Left lung (tissue), 10 donors: ENCODE data around the gene SIPA1L3. TPM values are rescaled to one million over a fixed set of nuclear protein-coding genes. Genes with fewer than 3 reads are reported as not detected.

ENCODE experiments used
- ATAC-seq: fragments of 200-7000 bp; cut with Tn5 transposase; one replicate; pipeline ENCODE4 v1.9.1; 2020; ENCODE audit warnings: moderate library complexity
- DNase-seq, 4 donors: peaks; one replicate each; pipeline ENCODE4 v3.0.0-alpha.2; 2013 to 2020
- H3K27ac ChIP-seq, 2 donors: fragments of 200-600 bp; sonication (generic) in 1 of 2; one replicate each; pipeline versions ENCODE4 v1.5.0 to v1.8.0; 2020 to 2021
- H3K27me3 ChIP-seq, 2 donors: fragments of 200-600 bp; sonication (generic) in 1 of 2; one replicate each; pipeline versions ENCODE4 v1.5.0 to v1.8.0; 2020 to 2021
- H3K36me3 ChIP-seq, 2 donors: fragments of 200-600 bp; sonication (generic) in 1 of 2; one replicate each; pipeline versions ENCODE4 v1.5.0 to v1.8.0; 2020 to 2021
- H3K4me1 ChIP-seq, 2 donors: fragments of 200-600 bp; one replicate each; pipeline ENCODE4 v1.8.0; 2021
- H3K4me3 ChIP-seq, 2 donors: fragments of 200-600 bp; sonication (generic) in 1 of 2; one replicate each; pipeline versions ENCODE4 v1.5.0 to v1.8.0; 2020 to 2021; ENCODE audit warnings: mild to moderate bottlenecking in 1 of 2
- H3K9me3 ChIP-seq, 2 donors: fragments of 200-600 bp; sonication (generic) in 1 of 2; one replicate each; pipeline versions ENCODE4 v1.5.0 to v1.8.0; 2020 to 2021
- CTCF ChIP-seq, 2 donors: fragments of 200-600 bp; sonication (generic) in 1 of 2; IDR thresholded peaks; one replicate each; pipeline versions ENCODE4 v1.5.0 to v1.8.0; 2021; ENCODE audit warnings: antibody characterized with exemption in 2 of 2
- intact Hi-C, 2 donors: fragments of 100-400 bp; cut with DNase I; formaldehyde crosslinking; loops; one replicate each; pipeline versions ENCODE4 v1.11.2 to v1.14.2; 2022
- polyA plus RNA-seq, 6 donors: library from polyadenylated mRNA; unstranded; fragments of 120-200 nt; gene quantifications; one replicate each; pipeline ENCODE4 v1.2.1, GENCODE V29; 2013; ENCODE audit not compliant: insufficient read length in 6 of 6
- total RNA-seq, 2 donors: library from RNA; stranded (reverse); fragmentation: NEBNext Ultra II Directional; extraction: Animal tissue kit (Norgen Biotek cat#: 25700); gene quantifications; one replicate each; pipeline ENCODE4 v1.2.1, GENCODE V29; 2021
- donor health status: DM: no; HTN: yes; CAD: no.
- donor health status: DM: no; HTN: no; CAD: no.

SIPA1L3 gene
- total and polyA plus RNA-seq, 8 donors: 22.7 to 59.0 (median 27.4) TPM

- intact Hi-C loops: no loop called here
- Histone ChIP-seq H3K27ac (no peak overlapping the region), H3K27me3 (no peaks in the 10 kb centered on the region), H3K36me3 (peaks cover 0 to 54% of the 10 kb centered on the region in 2 donors), H3K9me3 (peaks cover 0 to 3% of the 10 kb centered on the region in 2 donors), H3K4me1 (no peaks in the 10 kb centered on the region), H3K4me3 (no peak overlapping the region)
- no peak for TF ChIP-seq CTCF (IDR thresholded peaks at IDR 0.05)
- DNase-seq (no peak), ATAC-seq (no peak)
These were observed 213.5 kb downstream of the SIPA1L3 start for GRCh38 chr19:38120471-38121025.

DNA sequence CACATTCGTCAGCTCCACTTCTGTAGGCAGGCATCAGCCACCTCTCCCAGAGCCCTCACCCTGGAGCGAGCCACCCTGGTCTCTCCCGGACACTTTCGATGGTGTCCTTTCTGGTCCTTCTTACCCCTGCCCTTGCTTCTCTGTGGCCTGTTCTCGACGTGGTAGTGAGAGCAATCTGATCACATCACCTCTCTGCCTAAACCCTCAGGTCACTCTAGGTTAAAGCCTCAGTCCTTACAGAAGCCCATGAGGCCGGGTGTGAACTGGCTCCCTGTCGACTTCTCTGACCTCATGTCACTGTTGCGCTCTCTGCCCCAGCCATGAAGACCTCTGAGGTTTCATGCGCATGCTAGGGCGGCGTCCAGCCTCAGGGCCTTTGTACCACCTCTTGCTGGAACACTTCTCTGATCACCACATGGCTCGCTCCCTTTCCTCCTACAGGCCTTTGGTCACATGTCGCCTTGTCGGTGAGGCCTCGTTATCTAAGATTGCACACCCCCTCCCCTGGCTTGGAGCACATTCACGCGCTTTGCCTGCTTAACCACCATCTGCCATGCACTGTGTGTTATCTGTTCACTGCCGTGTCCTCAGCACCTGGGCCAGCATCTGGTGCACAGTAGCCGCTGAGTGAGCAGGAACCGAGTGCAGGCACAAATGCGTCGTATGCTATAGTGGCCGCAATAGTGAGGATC lies 215.5 kb downstream of the SIPA1L3 start:
- peaks cover 0 to 3% of the 10 kb centered on the region in 2 donors for H3K9me3 ChIP-seq
- intact Hi-C loops: no loop called here
- no peaks in the 10 kb centered on the region for H3K27me3 ChIP-seq
- no peaks in the 10 kb centered on the region for H3K4me1 ChIP-seq
- no peak for TF ChIP-seq CTCF (IDR thresholded peaks at IDR 0.05)
- H3K27ac ChIP-seq: no peak overlapping the region
- no peak overlapping the region for H3K4me3 ChIP-seq
- H3K36me3 ChIP-seq: peaks cover 0 to 59% of the 10 kb centered on the region in 2 donors
- DNase-seq: no peak
- no peak for ATAC-seq

DNA sequence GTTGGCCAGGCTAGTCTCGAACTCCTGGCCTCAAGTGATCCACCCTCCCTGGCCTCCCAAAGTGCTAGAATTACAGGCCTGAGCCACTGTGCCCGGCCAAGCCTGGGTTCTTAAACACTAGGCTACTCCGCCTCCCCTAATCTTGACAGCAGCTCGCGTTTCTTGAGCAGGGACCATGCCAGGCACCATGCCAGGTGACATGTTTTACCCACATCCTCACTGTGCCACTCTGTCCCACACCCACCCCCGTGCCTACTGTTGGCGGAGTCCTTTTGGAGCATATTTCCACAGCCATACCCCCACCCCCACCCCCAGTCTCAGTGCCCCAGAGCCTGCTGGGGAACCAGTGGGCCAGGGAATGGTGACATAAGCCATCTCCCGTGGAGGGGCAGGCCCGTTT lies 218.2 kb downstream of the SIPA1L3 start:
- Histone ChIP-seq H3K4me3 (no peak overlapping the region), H3K9me3 (peaks cover 0 to under 1% of the 10 kb centered on the region in 2 donors), H3K27me3 (no peaks in the 10 kb centered on the region), H3K36me3 (peaks cover 0 to 35% of the 10 kb centered on the region in 2 donors), H3K27ac (no peak overlapping the region), H3K4me1 (no peaks in the 10 kb centered on the region)
- no peak for TF ChIP-seq CTCF (IDR thresholded peaks at IDR 0.05)
- intact Hi-C loops: no loop called here
- ATAC-seq (no peak), DNase-seq (no peak)

DNA sequence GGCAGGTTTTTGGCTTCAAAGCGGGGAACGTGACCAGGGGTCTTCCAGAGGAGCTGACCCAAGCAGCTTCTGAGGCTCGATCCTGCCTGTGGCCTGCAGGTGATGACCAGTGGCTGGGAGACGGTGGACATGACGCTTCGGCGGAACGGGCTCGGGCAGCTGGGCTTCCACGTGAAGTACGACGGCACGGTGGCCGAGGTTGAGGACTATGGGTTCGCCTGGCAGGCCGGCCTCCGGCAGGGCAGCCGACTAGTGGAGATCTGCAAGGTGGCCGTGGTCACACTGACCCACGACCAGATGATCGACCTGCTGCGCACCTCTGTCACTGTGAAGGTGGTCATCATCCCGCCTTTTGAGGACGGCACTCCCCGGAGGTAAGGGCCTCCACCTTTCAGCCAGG lies 223.4 kb downstream of the SIPA1L3 start:
- H3K27ac ChIP-seq: no peak overlapping the region
- intact Hi-C loops: no loop called here
- no peak for TF ChIP-seq CTCF (IDR thresholded peaks at IDR 0.05)
- peaks cover 0 to 21% of the 10 kb centered on the region in 2 donors for H3K36me3 ChIP-seq
- ATAC-seq: no peak
- no peaks in the 10 kb centered on the region for H3K4me1 ChIP-seq
- DNase-seq: no peak
- H3K4me3 ChIP-seq: no peak overlapping the region
- H3K9me3 ChIP-seq: no peaks in the 10 kb centered on the region
- no peaks in the 10 kb centered on the region for H3K27me3 ChIP-seq

GRCh38 chr19:38132781-38133180 lies 225.8 kb downstream of the SIPA1L3 start:
- intact Hi-C loops: no loop called here
- H3K4me1 ChIP-seq: no peaks in the 10 kb centered on the region
- H3K9me3 ChIP-seq: no peaks in the 10 kb centered on the region
- H3K27ac ChIP-seq: no peak overlapping the region
- no peak for DNase-seq
- no peak overlapping the region for H3K4me3 ChIP-seq
- H3K36me3 ChIP-seq: peaks cover 0 to 21% of the 10 kb centered on the region in 2 donors
- no peak for ATAC-seq
- TF ChIP-seq CTCF (IDR thresholded peaks at IDR 0.05): no peak
- H3K27me3 ChIP-seq: no peaks in the 10 kb centered on the region
